Measurements from ENCODE around the gene GNAL. TPM values are rescaled to one million over a fixed set of nuclear protein-coding genes. Genes with fewer than 3 reads are reported as not detected.

Gene GNAL
- total RNA-seq, 1 experiment from 2014 or later: 0.15 TPM

DNA sequence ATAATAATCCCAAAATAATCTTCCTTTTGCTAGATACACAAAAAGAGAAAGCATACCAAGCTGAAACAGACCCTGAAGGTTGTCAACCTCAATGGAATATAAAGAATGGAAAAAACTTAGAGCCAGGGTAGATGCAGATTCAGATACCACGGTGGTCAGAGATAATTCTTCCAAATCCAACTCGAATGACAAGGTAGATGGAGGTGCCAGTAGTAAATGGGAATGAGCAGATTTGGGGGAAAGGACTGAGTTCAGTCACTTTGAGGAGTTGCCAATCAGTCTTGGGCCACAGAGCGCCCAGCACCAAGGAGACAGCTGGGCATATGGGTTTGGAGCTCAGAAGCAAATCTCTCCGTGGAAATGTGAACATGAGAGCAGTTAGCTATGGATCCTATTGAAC is 158.7 kb downstream of the GNAL start:
- no peak overlapping the region for H3K9ac ChIP-seq (ENCODE audit: low read length)
- DNase-seq: no peak
- no peak overlapping the region for H2AFZ ChIP-seq (ENCODE audit: low read length)
- H3F3A ChIP-seq (ENCODE audit: low read length, unreplicated experiment): no peaks in the 10 kb centered on the region
- peaks cover 11% of the 10 kb centered on the region for H4K20me1 ChIP-seq (ENCODE audit: low read length)
- no peak overlapping the region for H3K27ac ChIP-seq (ENCODE audit: low read length)
- CTCF ChIA-PET: no interaction called here
- no peak overlapping the region for H3K4me2 ChIP-seq (ENCODE audit: low read length)
- H3K27me3 ChIP-seq (ENCODE audit: low read length): no peaks in the 10 kb centered on the region
- intact Hi-C loops (cut with micrococcal nuclease): no loop called here
- BruUV-seq (replicated peaks): no TSS peak
- POLR2A ChIA-PET (ENCODE audit: unreplicated experiment): no interaction called here
- no peak for TF ChIP-seq EZH2phosphoT487 (IDR thresholded peaks at IDR 0.05; ENCODE audit: borderline replicate concordance, low read length)
- H3K79me2 ChIP-seq (ENCODE audit: low read length): peaks cover 16% of the 10 kb centered on the region
- H3K9me3 ChIP-seq (ENCODE audit: low read length): no peaks in the 10 kb centered on the region
- H3K36me3 ChIP-seq (ENCODE audit: low read depth, low read length): no peaks in the 10 kb centered on the region
- no peaks in the 10 kb centered on the region for H3K9me2 ChIP-seq (replicated peaks; ENCODE audit: low read length)
- ATAC-seq: no peak
- H3K4me1 ChIP-seq (ENCODE audit: insufficient read depth, low read length): peaks cover 20% of the 10 kb centered on the region
- H3K4me3 ChIP-seq (ENCODE audit: low read length): no peak overlapping the region

DNA sequence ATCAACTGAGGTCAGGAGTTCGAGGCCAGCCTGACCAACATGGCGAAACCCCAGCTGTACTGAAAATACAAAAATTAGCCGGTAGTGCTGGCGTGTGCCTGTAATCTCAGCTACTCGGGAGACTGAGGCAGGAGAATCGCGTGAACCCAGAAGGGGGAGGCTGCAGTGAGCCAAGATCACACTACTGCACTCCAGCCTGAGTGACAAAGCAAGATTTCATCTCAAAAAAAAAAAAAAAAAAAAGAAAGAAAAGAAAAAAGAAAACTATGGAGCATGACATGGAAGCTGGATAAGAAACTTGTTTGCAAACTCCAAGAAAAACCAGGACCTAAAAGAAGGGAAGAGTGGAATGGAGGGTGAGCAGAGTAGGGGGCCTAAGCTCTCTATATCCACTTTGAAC is 160.2 kb downstream of the GNAL start:
- Histone ChIP-seq H3K36me3 (ENCODE audit: low read depth, low read length) (no peaks in the 10 kb centered on the region), H3K4me3 (ENCODE audit: low read length) (0 out of 2 replicates have a peak overlapping the region, but pooled peaks have one; percentile 91), H3K9me3 (ENCODE audit: low read length) (no peaks in the 10 kb centered on the region), H2AFZ (ENCODE audit: low read length) (no peak overlapping the region), H3K27me3 (ENCODE audit: low read length) (no peaks in the 10 kb centered on the region), H3K27ac (ENCODE audit: low read length) (peak overlapping the region; percentile 96), H4K20me1 (ENCODE audit: low read length) (peaks cover 18% of the 10 kb centered on the region), H3K9ac (ENCODE audit: low read length) (peak overlapping the region; percentile 94), H3F3A (ENCODE audit: low read length, unreplicated experiment) (no peaks in the 10 kb centered on the region), H3K9me2 (replicated peaks; ENCODE audit: low read length) (no peaks in the 10 kb centered on the region), H3K79me2 (ENCODE audit: low read length) (peaks cover 31% of the 10 kb centered on the region), H3K4me2 (ENCODE audit: low read length) (peak overlapping the region; percentile 89), H3K4me1 (ENCODE audit: insufficient read depth, low read length) (peaks cover 30% of the 10 kb centered on the region)
- intact Hi-C loops (cut with micrococcal nuclease): no loop called here
- ATAC-seq: no peak
- BruUV-seq (replicated peaks): no TSS peak
- CTCF ChIA-PET: interaction anchor here (0.6 kb wide), 1 partner anchor 13 kb away, joined by 4 read pairs; no protein-coding TSS in a partner anchor
- DNase-seq: no peak
- POLR2A ChIA-PET (ENCODE audit: unreplicated experiment): no interaction called here
- TF ChIP-seq EZH2 (IDR thresholded peaks at IDR 0.05; ENCODE audit: low read length, unreplicated experiment): no peak
- no peak for TF ChIP-seq EZH2phosphoT487 (IDR thresholded peaks at IDR 0.05; ENCODE audit: borderline replicate concordance, low read length)
- TF ChIP-seq, protein P1, sequence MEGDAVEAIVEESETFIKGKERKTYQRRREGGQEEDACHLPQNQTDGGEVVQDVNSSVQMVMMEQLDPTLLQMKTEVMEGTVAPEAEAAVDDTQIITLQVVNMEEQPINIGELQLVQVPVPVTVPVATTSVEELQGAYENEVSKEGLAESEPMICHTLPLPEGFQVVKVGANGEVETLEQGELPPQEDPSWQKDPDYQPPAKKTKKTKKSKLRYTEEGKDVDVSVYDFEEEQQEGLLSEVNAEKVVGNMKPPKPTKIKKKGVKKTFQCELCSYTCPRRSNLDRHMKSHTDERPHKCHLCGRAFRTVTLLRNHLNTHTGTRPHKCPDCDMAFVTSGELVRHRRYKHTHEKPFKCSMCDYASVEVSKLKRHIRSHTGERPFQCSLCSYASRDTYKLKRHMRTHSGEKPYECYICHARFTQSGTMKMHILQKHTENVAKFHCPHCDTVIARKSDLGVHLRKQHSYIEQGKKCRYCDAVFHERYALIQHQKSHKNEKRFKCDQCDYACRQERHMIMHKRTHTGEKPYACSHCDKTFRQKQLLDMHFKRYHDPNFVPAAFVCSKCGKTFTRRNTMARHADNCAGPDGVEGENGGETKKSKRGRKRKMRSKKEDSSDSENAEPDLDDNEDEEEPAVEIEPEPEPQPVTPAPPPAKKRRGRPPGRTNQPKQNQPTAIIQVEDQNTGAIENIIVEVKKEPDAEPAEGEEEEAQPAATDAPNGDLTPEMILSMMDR (conservative IDR thresholded peaks at IDR 0.05; ENCODE audit: low read depth, low read length): no peak

DNA sequence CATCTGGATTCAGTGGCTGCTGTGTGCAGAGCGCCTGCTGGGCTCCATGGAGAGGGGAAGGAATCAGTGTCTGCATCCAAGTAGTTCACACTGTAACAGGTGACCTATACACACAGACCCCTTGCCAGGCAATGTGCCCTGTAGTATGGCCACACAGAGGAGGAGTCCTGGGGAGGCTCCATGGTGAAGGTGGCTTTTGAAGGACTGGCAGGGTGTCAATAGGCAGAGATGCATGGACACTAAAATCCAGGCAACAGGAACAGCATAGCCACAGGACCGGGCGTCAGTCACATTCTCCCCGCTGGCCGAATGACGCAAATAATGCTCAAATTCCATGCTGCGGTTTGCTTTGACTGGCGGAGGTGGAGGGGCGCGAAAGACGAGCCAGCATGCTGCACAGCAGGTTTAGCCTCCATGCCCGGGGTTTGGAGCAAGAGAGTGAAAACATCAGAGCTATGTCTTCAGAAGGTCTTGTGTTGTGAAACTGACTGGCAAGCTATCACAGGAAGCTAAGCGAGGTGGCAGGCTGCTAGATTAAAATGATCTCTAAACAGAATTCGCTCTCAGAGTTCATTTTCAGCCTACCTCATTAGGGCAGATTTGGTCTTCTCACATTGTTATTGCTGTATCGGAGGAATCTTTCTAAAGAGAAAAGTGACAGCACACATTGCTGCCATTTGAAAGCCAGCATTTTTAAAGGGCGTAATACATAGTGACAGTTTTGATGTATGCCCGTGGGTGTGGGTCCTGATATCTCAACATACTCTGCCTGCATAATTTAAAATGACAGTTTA is 161.0 kb downstream of the GNAL start:
- Histone ChIP-seq H3K4me3 (ENCODE audit: low read length) (peak overlapping the region; percentile 91), H3K4me1 (ENCODE audit: insufficient read depth, low read length) (peaks cover 30% of the 10 kb centered on the region), H3K9ac (ENCODE audit: low read length) (peak overlapping the region; percentile 94), H3K27ac (ENCODE audit: low read length) (peak overlapping the region; percentile 96), H3K9me2 (replicated peaks; ENCODE audit: low read length) (no peaks in the 10 kb centered on the region), H3F3A (ENCODE audit: low read length, unreplicated experiment) (no peaks in the 10 kb centered on the region), H4K20me1 (ENCODE audit: low read length) (peaks cover 18% of the 10 kb centered on the region), H3K36me3 (ENCODE audit: low read depth, low read length) (no peaks in the 10 kb centered on the region), H3K4me2 (ENCODE audit: low read length) (peak overlapping the region; percentile 89), H2AFZ (ENCODE audit: low read length) (peak overlapping the region; percentile 16; the same call in 1 of the 2 replicates), H3K79me2 (ENCODE audit: low read length) (peaks cover 39% of the 10 kb centered on the region), H3K27me3 (ENCODE audit: low read length) (no peaks in the 10 kb centered on the region), H3K9me3 (ENCODE audit: low read length) (no peaks in the 10 kb centered on the region)
- DNase-seq: peak; percentile 94
- intact Hi-C loops (cut with micrococcal nuclease): loop anchor here (1.0 to 5.0 kb wide), 6 partner anchors 10 to 118 kb away; partner anchors contain the start of gene MPPE1
- POLR2A ChIA-PET (ENCODE audit: unreplicated experiment): interaction anchor here (0.5 to 1.0 kb wide), 2 partner anchors 9 to 39 kb away, joined by 4 to 5 read pairs; no protein-coding TSS in a partner anchor
- BruUV-seq (replicated peaks): no TSS peak
- TF ChIP-seq EZH2 (IDR thresholded peaks at IDR 0.05; ENCODE audit: low read length, unreplicated experiment): no peak
- TF ChIP-seq EZH2phosphoT487 (IDR thresholded peaks at IDR 0.05; ENCODE audit: borderline replicate concordance, low read length): no peak
- TF ChIP-seq, protein P1 (conservative IDR thresholded peaks at IDR 0.05; ENCODE audit: low read depth, low read length): no peak
- ATAC-seq: peak; percentile 66
- CTCF ChIA-PET: interaction anchor here (0.6 kb wide), 1 partner anchor 14 kb away, joined by 4 read pairs; no protein-coding TSS in a partner anchor
